Brain pericyte (primary cell): ENCODE results near the gene CBLIF.
"Not testable (repeated sequence)": the region's sequence is repeated elsewhere in the genome, so short reads cannot be mapped to it uniquely, and the experiment has no call there.

Source experiments
- DNase-seq: peaks from one replicate; pipeline ENCODE4 v3.0.0-alpha.2; 2012; ENCODE audit warnings: low read depth, low spot score

CBLIF gene

DNA sequence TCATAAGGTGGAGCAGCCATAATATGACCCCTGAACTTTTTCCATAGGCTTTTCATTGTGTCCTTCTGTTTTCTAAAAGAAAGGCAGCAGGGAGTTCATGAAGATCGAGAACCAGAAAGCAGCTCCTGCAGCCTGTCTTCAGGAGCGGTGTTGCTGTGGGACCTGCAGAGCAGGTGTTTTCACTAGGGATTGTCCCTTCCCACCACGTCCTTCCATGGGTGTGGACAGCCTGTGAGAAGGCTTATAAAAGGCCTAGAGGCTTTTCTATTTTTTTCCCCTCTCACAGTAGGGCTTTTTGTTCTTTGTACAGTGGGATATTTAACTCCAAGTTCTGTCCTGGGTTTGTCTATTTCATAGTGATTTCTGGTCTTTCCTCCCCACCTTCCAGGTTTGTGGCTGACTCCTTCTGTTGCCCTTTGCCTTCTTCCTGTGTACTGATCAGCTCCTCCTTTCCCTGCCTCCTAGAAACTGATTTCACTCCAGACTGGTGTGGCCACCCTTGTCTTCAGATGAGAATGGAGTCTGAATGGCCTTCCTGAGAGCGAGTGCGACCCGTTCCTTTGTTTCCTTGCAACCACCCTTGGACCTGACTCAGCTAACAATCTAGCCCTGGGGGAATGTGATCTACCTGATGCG is 44.8 kb downstream of the CBLIF start:
- DNase-seq: no peak

DNA sequence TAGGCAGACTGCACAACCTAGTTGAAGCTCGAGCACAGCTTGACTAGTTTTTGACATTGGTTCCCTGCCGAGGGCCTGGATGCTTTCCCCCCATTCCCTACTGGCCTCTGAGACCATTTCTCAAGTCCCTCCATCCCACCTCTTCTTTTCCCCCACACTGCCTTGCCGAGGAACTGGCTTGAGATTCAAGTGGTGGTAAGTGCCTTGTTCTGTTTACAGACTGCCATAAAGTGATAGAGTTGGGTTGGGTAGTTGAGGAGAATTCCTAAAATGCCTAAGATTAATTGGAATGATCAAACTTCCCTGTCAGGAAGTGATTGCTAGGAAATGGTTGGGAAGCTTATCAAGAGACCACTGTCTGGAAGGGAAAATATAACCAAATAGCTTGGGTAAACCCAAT is 50.9 kb downstream of the CBLIF start:
- no peak for DNase-seq

DNA sequence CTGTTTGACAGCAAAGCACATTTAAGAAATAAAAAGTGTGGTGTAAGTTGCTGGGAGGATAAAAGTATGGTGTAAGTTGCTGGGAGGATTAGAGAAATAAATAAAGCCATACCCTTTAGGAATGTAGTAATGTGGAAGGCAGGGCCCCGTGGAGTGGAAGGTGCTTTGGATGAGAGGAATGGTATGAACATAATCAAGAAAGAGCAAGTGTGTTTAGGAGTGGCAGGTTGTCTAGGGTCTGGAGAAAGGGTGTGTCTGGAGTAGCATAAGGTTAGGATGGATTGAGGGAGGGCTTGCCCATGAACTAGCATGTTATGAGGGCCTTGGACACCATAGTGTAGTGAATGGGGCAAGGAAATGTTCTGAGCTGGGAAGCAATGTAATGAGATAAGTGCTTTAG is 52.8 kb downstream of the CBLIF start:
- DNase-seq: no peak

DNA sequence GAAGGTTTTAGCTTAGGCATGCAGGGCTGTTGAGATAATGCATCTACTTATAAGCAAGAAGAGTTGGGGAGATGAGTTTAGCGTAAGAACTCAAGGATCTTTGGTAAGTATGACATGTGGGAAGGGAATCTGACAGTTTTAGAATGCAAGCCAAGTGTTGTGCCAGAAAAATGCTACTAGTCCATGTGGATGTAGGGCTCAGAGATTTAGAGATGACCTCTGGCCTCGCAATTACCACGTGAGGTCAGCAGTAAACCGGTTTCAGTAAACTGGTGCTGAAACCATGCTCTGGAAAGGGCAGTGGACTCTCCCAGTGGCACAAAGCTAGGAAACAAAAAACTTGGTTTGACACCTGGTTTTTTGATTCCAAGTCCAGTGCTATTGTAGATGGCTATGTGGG is 53.7 kb downstream of the CBLIF start:
- no peak for DNase-seq

GRCh38 chr11:59787816-59788215 is 57.5 kb downstream of the CBLIF start:
- no peak for DNase-seq

GRCh38 chr11:59787255-59787588 is 58.1 kb downstream of the CBLIF start:
- DNase-seq: no peak

DNA sequence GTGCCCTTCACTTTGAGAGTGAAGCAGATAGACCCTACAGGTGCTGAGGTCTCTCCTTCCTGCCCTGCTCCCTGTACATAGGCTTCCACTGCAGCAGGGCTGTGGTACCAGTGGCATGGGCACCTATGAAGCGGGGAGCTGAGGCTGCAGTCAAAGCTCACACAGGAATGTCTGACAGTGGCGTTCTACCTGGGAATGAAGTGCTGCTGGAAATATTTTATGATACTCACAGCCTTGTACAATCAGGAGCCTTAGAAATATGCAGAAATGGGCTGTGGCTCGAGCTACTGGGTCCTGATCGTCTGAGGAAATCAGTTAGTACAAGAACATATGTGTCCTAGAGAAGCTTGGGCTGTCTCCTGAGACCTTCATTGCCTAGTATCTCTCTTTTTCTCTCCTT is 59.5 kb downstream of the CBLIF start:
- DNase-seq: no peak

GRCh38 chr11:59784441-59784840 is 60.9 kb downstream of the CBLIF start:
- not testable (repeated sequence) for DNase-seq

GRCh38 chr11:59783632-59784090 is 61.6 kb downstream of the CBLIF start:
- DNase-seq: no peak

DNA sequence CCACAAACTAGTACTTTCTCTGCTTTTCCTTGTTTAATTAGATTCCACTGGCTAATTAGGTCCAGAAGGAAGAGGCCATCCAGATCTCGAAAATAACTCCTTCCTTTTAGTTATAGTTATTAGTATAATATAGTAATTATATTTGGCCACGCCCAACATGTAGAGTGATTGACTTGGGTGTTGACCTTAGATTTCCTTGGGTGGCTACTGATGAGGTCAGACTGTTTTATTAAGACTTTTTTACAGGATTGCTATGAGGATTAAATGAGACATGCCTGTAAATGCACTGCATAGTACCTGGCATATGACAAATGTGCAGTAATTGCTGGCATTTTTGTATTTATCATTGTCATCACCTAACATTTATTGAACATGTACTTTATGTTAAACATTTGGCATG is 63.2 kb downstream of the CBLIF start:
- DNase-seq: no peak

- DNase-seq: no peak
These were observed 65.8 kb downstream of the CBLIF start for GRCh38 chr11:59779487-59779886.
